HepG2 (cell line): ENCODE measurements around the gene SSBP4. TPM values are rescaled to one million over a fixed set of nuclear protein-coding genes. Genes with fewer than 3 reads are reported as not detected.

Experiments used
- ADNP ChIP-seq: sonication (generic); formaldehyde crosslinking; IDR thresholded peaks from 2 replicates; pipeline ENCODE4 v1.4.0; 2020; ENCODE audit warnings: missing genetic modification reagents
- ETV5 ChIP-seq: IDR thresholded peaks from 2 replicates; pipeline ENCODE4 v1.6.1; 2018; ENCODE audit warnings: missing biosample characterization, missing genetic modification reagents, inconsistent platforms, borderline replicate concordance
- HDAC2 ChIP-seq: sonication (generic); formaldehyde crosslinking; IDR thresholded peaks from 2 replicates; pipeline ENCODE4 v1.4.0; 2020; ENCODE audit warnings: missing genetic modification reagents
- KDM3A ChIP-seq: IDR thresholded peaks from 2 replicates; pipeline ENCODE4 v1.6.1; 2018; ENCODE audit warnings: low read depth, missing compliant biosample characterization
- KDM6A ChIP-seq: IDR thresholded peaks from 2 replicates; pipeline ENCODE4 v1.6.1; 2016; ENCODE audit warnings: low read depth
- LCORL ChIP-seq, 2 experiments: fragments of 450-650 bp in 1 of 2; sonication (generic) in 1 of 2; formaldehyde crosslinking in 1 of 2; IDR thresholded peaks; 2 replicates each; pipeline versions ENCODE4 v1.5.0 to v1.6.1; 2017 to 2020; ENCODE audit warnings: antibody characterized with exemption in 1 of 2, missing genetic modification reagents in 1 of 2
- MEF2D ChIP-seq: sonication (generic); formaldehyde crosslinking; IDR thresholded peaks from 2 replicates; pipeline ENCODE4 v1.5.1; 2020; ENCODE audit warnings: mild to moderate bottlenecking, missing genetic modification reagents
- MEIS1 ChIP-seq: sonication (generic); formaldehyde crosslinking; IDR thresholded peaks from 2 replicates; pipeline ENCODE4 v1.9.0; 2021; ENCODE audit warnings: mild to moderate bottlenecking, missing genetic modification reagents, moderate library complexity, borderline replicate concordance
- MLX ChIP-seq: IDR thresholded peaks from 2 replicates; pipeline ENCODE4 v1.6.1; 2016
- MTA1 ChIP-seq: sonication (generic); formaldehyde crosslinking; IDR thresholded peaks from 2 replicates; pipeline ENCODE4 v1.4.0; 2020; ENCODE audit warnings: missing genetic modification reagents, mild to moderate bottlenecking, borderline replicate concordance
- NCOA1 ChIP-seq: sonication (generic); formaldehyde crosslinking; IDR thresholded peaks from 2 replicates; pipeline ENCODE4 v1.9.0; 2021; ENCODE audit warnings: missing genetic modification reagents
- NR2F6 ChIP-seq, 2 experiments: IDR thresholded peaks; 2 replicates each; pipeline ENCODE4 v1.6.1; 2016; ENCODE audit warnings: antibody characterized with exemption in 1 of 2, mild to moderate bottlenecking in 1 of 2
- PBX3 ChIP-seq: sonication (generic); formaldehyde crosslinking; IDR thresholded peaks from 2 replicates; pipeline ENCODE4 v1.8.1; 2023; ENCODE audit warnings: missing genetic modification reagents, inconsistent platforms, borderline replicate concordance
- TCF12 ChIP-seq, 2 experiments: fragments of 450-650 bp in 1 of 2; sonication (generic) in 1 of 2; formaldehyde crosslinking in 1 of 2; IDR thresholded peaks; 2 replicates each; pipeline versions ENCODE4 v1.6.1 to v1.8.0; 2017 to 2022; ENCODE audit warnings: antibody characterized with exemption in 1 of 2, mild to moderate bottlenecking in 1 of 2, missing genetic modification reagents in 1 of 2, moderate library complexity in 1 of 2
- ZFY ChIP-seq: sonication (generic); formaldehyde crosslinking; IDR thresholded peaks from 2 replicates; pipeline ENCODE4 v1.4.0; 2020; ENCODE audit warnings: missing genetic modification reagents
- ZNF280B ChIP-seq: sonication (generic); formaldehyde crosslinking; IDR thresholded peaks from 2 replicates; pipeline ENCODE4 v1.5.0; 2020; ENCODE audit warnings: missing genetic modification reagents, mild to moderate bottlenecking, borderline replicate concordance
- ZNF552 ChIP-seq: sonication (generic); formaldehyde crosslinking; IDR thresholded peaks from 2 replicates; pipeline ENCODE4 v1.9.0; 2022; ENCODE audit warnings: missing genetic modification reagents, mild to moderate bottlenecking, borderline replicate concordance
- ZNF563 ChIP-seq: sonication (generic); formaldehyde crosslinking; IDR thresholded peaks from 2 replicates; pipeline ENCODE4 v1.8.0; 2022; ENCODE audit warnings: mild to moderate bottlenecking, moderate library complexity, missing genetic modification reagents
- ZNF776 ChIP-seq: sonication (generic); formaldehyde crosslinking; IDR thresholded peaks from 2 replicates; pipeline ENCODE4 v1.4.0; 2020; ENCODE audit warnings: mild to moderate bottlenecking, missing genetic modification reagents
- ZSCAN21 ChIP-seq: sonication (generic); formaldehyde crosslinking; IDR thresholded peaks from 2 replicates; pipeline ENCODE4 v1.8.0; 2022; ENCODE audit warnings: mild to moderate bottlenecking, missing genetic modification reagents, moderate library complexity, borderline replicate concordance
- polyA plus RNA-seq, 8 experiments: library from polyadenylated mRNA; depleted of rRNA in 3 of 8; stranded (reverse) in 7 of 8; unstranded in 1 of 8; fragments of >200 nt; fragmentation: Illumina TruSeq in 4 of 8; extraction: Trizol in 4 of 8; gene quantifications; 2 replicates each; pipeline versions ENCODE4 v1.2.1 to v1.2.3, GENCODE V29; 2011 to 2016; ENCODE audit warnings: low read depth in 4 of 8, missing spikeins in 1 of 8, mixed read lengths in 1 of 8; ENCODE audit not compliant: insufficient read depth in 1 of 8
- total RNA-seq, 5 experiments: library from RNA; depleted of rRNA; stranded (reverse); fragments of >200 nt; fragmentation: Illumina TruSeq; extraction: Trizol; gene quantifications; 2 replicates each; pipeline ENCODE4 v1.2.3, GENCODE V29; 2016; ENCODE audit warnings: low read depth in 1 of 5
- TF ChIP-seq, protein P1 (sequence below): sonication (generic); formaldehyde crosslinking; IDR thresholded peaks from 2 replicates; pipeline ENCODE4 v1.4.0; 2020; ENCODE audit warnings: mild to moderate bottlenecking, missing genetic modification reagents, borderline replicate concordance

SSBP4 gene
- total and polyA plus RNA-seq, 2 of the 13 experiments (the other 11 are each of a cell fraction or from before 2014, with no cell fraction given) = 20.8 to 39.5 TPM

- TF ChIP-seq, protein P1, sequence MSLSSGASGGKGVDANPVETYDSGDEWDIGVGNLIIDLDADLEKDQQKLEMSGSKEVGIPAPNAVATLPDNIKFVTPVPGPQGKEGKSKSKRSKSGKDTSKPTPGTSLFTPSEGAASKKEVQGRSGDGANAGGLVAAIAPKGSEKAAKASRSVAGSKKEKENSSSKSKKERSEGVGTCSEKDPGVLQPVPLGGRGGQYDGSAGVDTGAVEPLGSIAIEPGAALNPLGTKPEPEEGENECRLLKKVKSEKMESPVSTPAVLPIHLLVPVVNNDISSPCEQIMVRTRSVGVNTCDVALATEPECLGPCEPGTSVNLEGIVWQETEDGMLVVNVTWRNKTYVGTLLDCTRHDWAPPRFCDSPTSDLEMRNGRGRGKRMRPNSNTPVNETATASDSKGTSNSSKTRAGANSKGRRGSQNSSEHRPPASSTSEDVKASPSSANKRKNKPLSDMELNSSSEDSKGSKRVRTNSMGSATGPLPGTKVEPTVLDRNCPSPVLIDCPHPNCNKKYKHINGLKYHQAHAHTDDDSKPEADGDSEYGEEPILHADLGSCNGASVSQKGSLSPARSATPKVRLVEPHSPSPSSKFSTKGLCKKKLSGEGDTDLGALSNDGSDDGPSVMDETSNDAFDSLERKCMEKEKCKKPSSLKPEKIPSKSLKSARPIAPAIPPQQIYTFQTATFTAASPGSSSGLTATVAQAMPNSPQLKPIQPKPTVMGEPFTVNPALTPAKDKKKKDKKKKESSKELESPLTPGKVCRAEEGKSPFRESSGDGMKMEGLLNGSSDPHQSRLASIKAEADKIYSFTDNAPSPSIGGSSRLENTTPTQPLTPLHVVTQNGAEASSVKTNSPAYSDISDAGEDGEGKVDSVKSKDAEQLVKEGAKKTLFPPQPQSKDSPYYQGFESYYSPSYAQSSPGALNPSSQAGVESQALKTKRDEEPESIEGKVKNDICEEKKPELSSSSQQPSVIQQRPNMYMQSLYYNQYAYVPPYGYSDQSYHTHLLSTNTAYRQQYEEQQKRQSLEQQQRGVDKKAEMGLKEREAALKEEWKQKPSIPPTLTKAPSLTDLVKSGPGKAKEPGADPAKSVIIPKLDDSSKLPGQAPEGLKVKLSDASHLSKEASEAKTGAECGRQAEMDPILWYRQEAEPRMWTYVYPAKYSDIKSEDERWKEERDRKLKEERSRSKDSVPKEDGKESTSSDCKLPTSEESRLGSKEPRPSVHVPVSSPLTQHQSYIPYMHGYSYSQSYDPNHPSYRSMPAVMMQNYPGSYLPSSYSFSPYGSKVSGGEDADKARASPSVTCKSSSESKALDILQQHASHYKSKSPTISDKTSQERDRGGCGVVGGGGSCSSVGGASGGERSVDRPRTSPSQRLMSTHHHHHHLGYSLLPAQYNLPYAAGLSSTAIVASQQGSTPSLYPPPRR (CRISPR knock-in tag) = 0 out of 2 replicates have a peak, but pooled peaks have one; percentile 37
- TF ChIP-seq HDAC2 = peak; percentile 83; the same call in 1 of the 2 replicates
- 0 out of 2 replicates have a peak, but pooled peaks have one; percentile 18 for TF ChIP-seq MLX (CRISPR knock-in tag)
- TF ChIP-seq MEIS1 = peak; percentile 39; the same call in 1 of the 2 replicates
- TF ChIP-seq KDM3A (CRISPR knock-in tag) = 0 out of 2 replicates have a peak, but pooled peaks have one; percentile 19
- peak; percentile 67; the same call in 1 of the 2 replicates for TF ChIP-seq ZNF776 (CRISPR knock-in tag)
- no peak; the same call in none of the 2 replicates for TF ChIP-seq NR2F6 (IDR thresholded peaks at IDR 0.05)
- peak; percentile 69 for TF ChIP-seq NR2F6 (CRISPR knock-in tag; IDR thresholded peaks at IDR 0.05)
- TF ChIP-seq MTA1 (CRISPR knock-in tag) = peak; percentile 74; the same call in 1 of the 2 replicates
- 0 out of 2 replicates have a peak, but pooled peaks have one; percentile 33 for TF ChIP-seq MEF2D (CRISPR knock-in tag)
- no peak for TF ChIP-seq TCF12 (IDR thresholded peaks at IDR 0.05)
- no peak for TF ChIP-seq TCF12 (CRISPR knock-in tag; IDR thresholded peaks at IDR 0.05)
- no peak for TF ChIP-seq PBX3 (CRISPR knock-in tag)
- TF ChIP-seq ADNP (CRISPR knock-in tag) = no peak
- 0 out of 2 replicates have a peak, but pooled peaks have one; percentile 65 for TF ChIP-seq ZNF280B
- no peak for TF ChIP-seq NCOA1 (CRISPR knock-in tag)
- TF ChIP-seq ETV5 (CRISPR knock-in tag) = peak; percentile 79; the same call in 1 of the 2 replicates
- no peak for TF ChIP-seq LCORL (IDR thresholded peaks at IDR 0.05)
- peak; percentile 90 for TF ChIP-seq LCORL (CRISPR knock-in tag; IDR thresholded peaks at IDR 0.05)
- TF ChIP-seq ZSCAN21 (CRISPR knock-in tag) = peak; percentile 49; the same call in 1 of the 2 replicates
- no peak for TF ChIP-seq ZNF563
- TF ChIP-seq ZFY (CRISPR knock-in tag) = no peak
- 0 out of 2 replicates have a peak, but pooled peaks have one; percentile 37 for TF ChIP-seq ZNF552 (CRISPR knock-in tag)
- peak; percentile 61; the same call in 1 of the 2 replicates for TF ChIP-seq KDM6A (CRISPR knock-in tag)
Measured at GRCh38 chr19:18475762-18476331, 56.6 kb downstream of the SSBP4 start (continued).
